Mammary epithelial cell (primary cell): ENCODE results near the gene C15orf39.

ENCODE experiments used
- EZH2 ChIP-seq: IDR thresholded peaks from 2 replicates; pipeline ENCODE4 v1.6.1; 2012; ENCODE audit warnings: low read length, inconsistent platforms, borderline replicate concordance
- TF ChIP-seq, protein P1 (sequence below), 2 donors: IDR thresholded peaks in 1 of 2; conservative IDR thresholded peaks in 1 of 2; 2 replicates each; pipeline ENCODE4 v1.5.1; 2011 to 2012; ENCODE audit warnings: inconsistent platforms in 2 of 2, low read length in 2 of 2, mild to moderate bottlenecking in 2 of 2, control low read depth in 1 of 2, low read depth in 1 of 2; ENCODE audit not compliant: insufficient read depth in 1 of 2; ENCODE audit errors: extremely low read depth in 1 of 2

DNA sequence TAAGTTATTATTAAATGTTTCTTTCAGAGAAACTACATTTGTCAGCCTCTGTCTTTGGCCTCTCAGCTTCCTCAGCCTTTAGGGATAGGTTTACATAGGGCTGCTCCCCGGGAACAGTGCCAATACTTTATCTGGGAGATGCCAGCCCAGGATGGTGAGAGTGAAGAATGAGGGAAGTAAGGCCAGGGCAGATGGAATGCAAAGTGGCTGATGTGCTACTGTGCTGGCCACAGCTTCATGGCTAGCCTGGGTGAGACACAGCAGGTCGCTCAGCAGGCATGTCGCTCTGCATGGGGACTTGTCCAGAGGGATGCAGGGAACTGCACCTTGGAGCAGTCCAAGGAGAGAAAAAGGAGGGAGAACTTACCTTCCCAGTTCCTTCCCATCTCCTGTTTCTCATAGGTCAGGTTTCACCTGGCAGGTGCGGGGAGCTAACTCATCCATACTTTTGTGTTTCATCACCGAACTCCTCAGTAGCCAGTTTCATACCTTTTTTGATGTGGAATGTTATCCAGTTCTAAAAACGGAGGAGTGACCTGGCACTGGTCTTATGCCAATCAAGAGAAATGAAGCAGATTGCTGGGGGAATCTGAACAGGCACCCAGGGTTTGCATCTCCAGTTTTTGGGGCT is 30.9 kb upstream of the C15orf39 start:
- TF ChIP-seq, protein P1, sequence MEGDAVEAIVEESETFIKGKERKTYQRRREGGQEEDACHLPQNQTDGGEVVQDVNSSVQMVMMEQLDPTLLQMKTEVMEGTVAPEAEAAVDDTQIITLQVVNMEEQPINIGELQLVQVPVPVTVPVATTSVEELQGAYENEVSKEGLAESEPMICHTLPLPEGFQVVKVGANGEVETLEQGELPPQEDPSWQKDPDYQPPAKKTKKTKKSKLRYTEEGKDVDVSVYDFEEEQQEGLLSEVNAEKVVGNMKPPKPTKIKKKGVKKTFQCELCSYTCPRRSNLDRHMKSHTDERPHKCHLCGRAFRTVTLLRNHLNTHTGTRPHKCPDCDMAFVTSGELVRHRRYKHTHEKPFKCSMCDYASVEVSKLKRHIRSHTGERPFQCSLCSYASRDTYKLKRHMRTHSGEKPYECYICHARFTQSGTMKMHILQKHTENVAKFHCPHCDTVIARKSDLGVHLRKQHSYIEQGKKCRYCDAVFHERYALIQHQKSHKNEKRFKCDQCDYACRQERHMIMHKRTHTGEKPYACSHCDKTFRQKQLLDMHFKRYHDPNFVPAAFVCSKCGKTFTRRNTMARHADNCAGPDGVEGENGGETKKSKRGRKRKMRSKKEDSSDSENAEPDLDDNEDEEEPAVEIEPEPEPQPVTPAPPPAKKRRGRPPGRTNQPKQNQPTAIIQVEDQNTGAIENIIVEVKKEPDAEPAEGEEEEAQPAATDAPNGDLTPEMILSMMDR (conservative IDR thresholded peaks at IDR 0.05 in 1 of 2, IDR thresholded peaks at IDR 0.05 in 1 of 2; ENCODE audit: extremely low read depth in 1 of 2, insufficient read depth in 1 of 2, low read depth in 1 of 2, low read length in 2 of 2): no peak
- TF ChIP-seq EZH2: no peak
